Tibial artery (tissue), 4 donors: ENCODE data around the gene GABRD.

Experiments used
- DNase-seq, 2 donors: peaks; one replicate each; pipeline ENCODE4 v3.0.0-alpha.2; 2019
- H3K27ac ChIP-seq, 2 donors: fragments of 200-600 bp; sonication (generic) in 1 of 2; 1 replicate in 1 of 2; 2 replicates in 1 of 2; pipeline ENCODE4 v1.5.1; 2018 to 2019; ENCODE audit warnings: mild to moderate bottlenecking in 1 of 2
- H3K27me3 ChIP-seq, 2 donors: fragments of 200-600 bp; sonication (generic) in 1 of 2; one replicate each; pipeline versions ENCODE4 v1.5.1 to v1.6.0; 2016 to 2019
- H3K36me3 ChIP-seq, 3 donors: fragments of 200-600 bp; sonication (generic) in 2 of 3; one replicate each; pipeline ENCODE4 v1.5.1; 2016 to 2019; ENCODE audit warnings: mild to moderate bottlenecking in 2 of 3
- H3K4me1 ChIP-seq, 4 donors: fragments of 200-600 bp; sonication (generic) in 2 of 4; 1 replicate in 3 of 4; 2 replicates in 1 of 4; pipeline ENCODE4 v1.5.1; 2016 to 2019
- H3K4me3 ChIP-seq, 2 donors: fragments of 200-600 bp; sonication (generic) in 1 of 2; 1 replicate in 1 of 2; 2 replicates in 1 of 2; pipeline ENCODE4 v1.5.1; 2018 to 2019; ENCODE audit warnings: mild to moderate bottlenecking in 2 of 2
- H3K9me3 ChIP-seq, 3 donors: fragments of 200-600 bp; sonication (generic) in 1 of 3; one replicate each; pipeline ENCODE4 v1.5.1; 2016 to 2019
- CTCF ChIP-seq, 2 experiments: fragments of 200-600 bp in 1 of 2; fragments of 450-650 bp in 1 of 2; IDR thresholded peaks; one replicate each; pipeline ENCODE4 v1.5.1; 2017 to 2019; ENCODE audit warnings: antibody characterized with exemption in 2 of 2, mild to moderate bottlenecking in 1 of 2, moderate library complexity in 1 of 2
- intact Hi-C: fragments of 100-400 bp; cut with DNase I; formaldehyde crosslinking; loops from one replicate; pipeline ENCODE4 v1.15.0; 2023; ENCODE audit warnings: low total_unique reads

GABRD gene

GRCh38 chr1:1996207-1996651 is 22.9 kb upstream of the GABRD start:
- Histone ChIP-seq H3K9me3 (no peaks in the 10 kb centered on the region), H3K27me3 (peaks cover 0 to 34% of the 10 kb centered on the region in 2 donors), H3K36me3 (no peaks in the 10 kb centered on the region), H3K27ac (no peak overlapping the region), H3K4me3 (no peak overlapping the region), H3K4me1 (no peaks in the 10 kb centered on the region)
- DNase-seq: no peak
- intact Hi-C loops: no loop called here
- TF ChIP-seq CTCF (IDR thresholded peaks at IDR 0.05): no peak

GRCh38 chr1:1997576-1997975 is 21.6 kb upstream of the GABRD start:
- intact Hi-C loops: no loop called here
- no peak for TF ChIP-seq CTCF (IDR thresholded peaks at IDR 0.05)
- no peak overlapping the region for H3K27ac ChIP-seq

DNA sequence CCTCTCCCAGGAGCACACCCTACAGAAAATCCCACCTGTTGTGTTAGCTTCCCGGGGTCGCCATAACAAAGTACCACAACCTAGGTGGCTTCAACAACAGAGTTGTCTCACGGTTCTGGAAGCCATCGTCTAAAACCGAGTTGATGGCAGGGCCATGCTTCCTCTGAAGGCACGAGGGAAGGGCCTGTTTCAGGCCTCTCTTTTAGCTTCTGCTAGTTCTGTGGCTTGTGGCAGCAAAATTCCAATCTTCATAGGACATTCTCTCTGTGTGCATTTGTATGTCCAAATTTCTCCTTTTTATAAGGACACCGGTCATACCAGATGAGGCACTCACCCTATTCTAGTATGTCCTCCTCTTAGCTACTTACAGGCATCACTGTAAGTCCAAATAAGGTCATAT is 18.7 kb upstream of the GABRD start:
- no peaks in the 10 kb centered on the region for H3K36me3 ChIP-seq
- no peak for TF ChIP-seq CTCF (IDR thresholded peaks at IDR 0.05)
- no peak overlapping the region for H3K4me3 ChIP-seq
- peaks cover 0 to 47% of the 10 kb centered on the region in 2 donors for H3K27me3 ChIP-seq
- peaks cover 0 to 8% (median 0%) of the 10 kb centered on the region in 4 donors for H3K4me1 ChIP-seq
- H3K27ac ChIP-seq: no peak overlapping the region
- intact Hi-C loops: no loop called here
- no peak for DNase-seq
- H3K9me3 ChIP-seq: no peaks in the 10 kb centered on the region

More at GRCh38 chr1:1997576-1997975, 21.6 kb upstream of the GABRD start:
- no peaks in the 10 kb centered on the region for H3K4me1 ChIP-seq
- peaks cover 0 to 34% of the 10 kb centered on the region in 2 donors for H3K27me3 ChIP-seq
- H3K36me3 ChIP-seq: no peaks in the 10 kb centered on the region
- no peak for DNase-seq
- no peak overlapping the region for H3K4me3 ChIP-seq
- no peaks in the 10 kb centered on the region for H3K9me3 ChIP-seq

- no peaks in the 10 kb centered on the region for H3K9me3 ChIP-seq
- TF ChIP-seq CTCF (IDR thresholded peaks at IDR 0.05): no peak
- DNase-seq: no peak
- H3K27me3 ChIP-seq: peaks cover 0 to 50% of the 10 kb centered on the region in 2 donors
- no peak overlapping the region for H3K27ac ChIP-seq
- no peak overlapping the region for H3K4me3 ChIP-seq
- intact Hi-C loops: no loop called here
- H3K4me1 ChIP-seq: peaks cover 0 to 8% (median 0%) of the 10 kb centered on the region in 4 donors
- no peaks in the 10 kb centered on the region for H3K36me3 ChIP-seq
These were observed 18.3 kb upstream of the GABRD start for GRCh38 chr1:2000850-2001249.

- no peak for DNase-seq
These were observed 17.3 kb upstream of the GABRD start for GRCh38 chr1:2001773-2002411.

More at GRCh38 chr1:2001773-2002411, 17.3 kb upstream of the GABRD start:
- no peaks in the 10 kb centered on the region for H3K9me3 ChIP-seq
- TF ChIP-seq CTCF (IDR thresholded peaks at IDR 0.05): no peak
- no peaks in the 10 kb centered on the region for H3K36me3 ChIP-seq
- H3K27me3 ChIP-seq: peaks cover 0 to 50% of the 10 kb centered on the region in 2 donors
- H3K27ac ChIP-seq: no peak overlapping the region
- peaks cover 0 to 8% (median 0%) of the 10 kb centered on the region in 4 donors for H3K4me1 ChIP-seq
- H3K4me3 ChIP-seq: no peak overlapping the region
- intact Hi-C loops: no loop called here
